A673 (cell line): Measurements from ENCODE around the gene NTF3. TPM values are rescaled to one million over a fixed set of nuclear protein-coding genes. Genes with fewer than 3 reads are reported as not detected.

Source experiments
- BruUV-seq: library from RNA; stranded (reverse); fragments of 400-500 nt; replicated peaks from 2 replicates; lab custom pipeline; 2021; lab: Mats Ljungman, UMichigan
- CTCF ChIA-PET: fragments of 300-600 bp; sonication (Branson Sonifier 250); formaldehyde crosslinking; loops from one replicate; lab custom pipeline; 2022; ENCODE audit warnings: antibody characterized with exemption; lab: Charles Lee
- POLR2A ChIA-PET: fragments of 300-600 bp; sonication (Branson Sonifier 250); formaldehyde crosslinking; loops from one replicate; lab custom pipeline; 2022; ENCODE audit warnings: antibody characterized with exemption; ENCODE audit not compliant: low non-redundant PET; lab: Charles Lee
- DNase-seq: peaks from one replicate; pipeline ENCODE4 v3.0.0-alpha.2; 2015; ENCODE audit warnings: low spot score
- H3K27ac ChIP-seq: fragments of 200-600 bp; sonication (generic); 2 replicates; pipeline ENCODE4 v1.5.1; 2016; ENCODE audit warnings: mixed run types, low read depth, mild to moderate bottlenecking, mixed read lengths, antibody characterized with exemption, low read length; ENCODE audit not compliant: poor library complexity, severe bottlenecking
- H3K27me3 ChIP-seq: fragments of 200-600 bp; sonication (generic); replicated peaks from 2 replicates; pipeline ENCODE4 v1.6.1; 2017; ENCODE audit warnings: mixed run types, low read depth, mild to moderate bottlenecking, mixed read lengths, antibody characterized with exemption, low read length; ENCODE audit not compliant: insufficient read depth, poor library complexity
- H3K36me3 ChIP-seq: fragments of 200-600 bp; sonication (generic); 2 replicates; pipeline ENCODE4 v1.6.1; 2016; ENCODE audit warnings: mixed run types, mild to moderate bottlenecking, mixed read lengths, antibody characterized with exemption, low read length; ENCODE audit not compliant: insufficient read depth, poor library complexity, severe bottlenecking
- H3K4me1 ChIP-seq: fragments of 200-600 bp; sonication (generic); 2 replicates; pipeline ENCODE4 v1.6.1; 2017; ENCODE audit warnings: mixed run types, mild to moderate bottlenecking, mixed read lengths, antibody characterized with exemption, low read length; ENCODE audit not compliant: insufficient read depth, poor library complexity, severe bottlenecking
- H3K4me3 ChIP-seq: fragments of 200-600 bp; sonication (generic); 2 replicates; pipeline ENCODE4 v1.5.1; 2016; ENCODE audit warnings: low read depth, mixed run types, mild to moderate bottlenecking, mixed read lengths, low read length; ENCODE audit not compliant: poor library complexity, severe bottlenecking
- H3K9me3 ChIP-seq: fragments of 200-600 bp; sonication (generic); 2 replicates; pipeline ENCODE4 v1.6.1; 2016; ENCODE audit warnings: mixed run types, low read depth, mild to moderate bottlenecking, mixed read lengths, antibody characterized with exemption, low read length; ENCODE audit not compliant: poor library complexity, severe bottlenecking
- CTCF ChIP-seq: fragments of 300-800, 200-600 bp; sonication (generic); conservative IDR thresholded peaks from 2 replicates; pipeline ENCODE4 v1.5.1; 2017; ENCODE audit warnings: low read depth, mild to moderate bottlenecking, antibody characterized with exemption, low read length, moderate library complexity, mixed read lengths
- EZH2 ChIP-seq: fragments of 200-600 bp; sonication (generic); IDR thresholded peaks from 2 replicates; pipeline ENCODE4 v1.6.1; 2017; ENCODE audit warnings: borderline replicate concordance, low read depth, mild to moderate bottlenecking, mixed read lengths, antibody characterized with exemption, low read length; ENCODE audit not compliant: poor library complexity, severe bottlenecking
- intact Hi-C: fragments of 100-400 bp; cut with micrococcal nuclease; formaldehyde crosslinking; loops from one replicate; pipeline ENCODE4 v1.10.0; 2022; ENCODE audit not compliant: unreplicated experiment
- total RNA-seq: library from RNA; stranded (reverse); gene quantifications from 2 replicates; pipeline ENCODE4 v1.2.3, GENCODE V29; 2021

Gene NTF3
- total RNA-seq, 1 experiment from 2014 or later = not detected

GRCh38 chr12:5511644-5512600 lies 80.0 kb downstream of the NTF3 start:
- intact Hi-C loops = loop anchor here (5.0 kb wide), 1 partner anchor 340 kb away; no protein-coding TSS in a partner anchor
- H3K4me1 ChIP-seq = no peaks in the 10 kb centered on the region
- no peak overlapping the region for H3K27ac ChIP-seq
- no peak overlapping the region for H3K4me3 ChIP-seq
- POLR2A ChIA-PET = no interaction called here
- H3K27me3 ChIP-seq = peaks cover 30% of the 10 kb centered on the region
- H3K9me3 ChIP-seq = no peaks in the 10 kb centered on the region
- TF ChIP-seq EZH2 = no peak
- TF ChIP-seq CTCF = peak; percentile 72
- no peaks in the 10 kb centered on the region for H3K36me3 ChIP-seq
- peak; percentile 49 for DNase-seq
- CTCF ChIA-PET = interaction anchor here (1.2 kb wide), 1 partner anchor 311 kb away, joined by 5 read pairs; no protein-coding TSS in a partner anchor
- no TSS peak for BruUV-seq

- H3K27me3 ChIP-seq = peaks cover 30% of the 10 kb centered on the region
- ChIA-PET POLR2A (no interaction called here), CTCF (no interaction called here)
- TF ChIP-seq EZH2 (no peak), CTCF (no peak)
- no peak for DNase-seq
- no peak overlapping the region for H3K27ac ChIP-seq
- intact Hi-C loops = loop anchor here (5.0 kb wide), 1 partner anchor 340 kb away; no protein-coding TSS in a partner anchor
- no peaks in the 10 kb centered on the region for H3K36me3 ChIP-seq
- no peaks in the 10 kb centered on the region for H3K9me3 ChIP-seq
- no peaks in the 10 kb centered on the region for H3K4me1 ChIP-seq
- BruUV-seq = no TSS peak
- no peak overlapping the region for H3K4me3 ChIP-seq
These were observed 80.7 kb downstream of the NTF3 start for GRCh38 chr12:5512601-5512970.

- Histone ChIP-seq H3K4me3 (no peak overlapping the region), H3K4me1 (no peaks in the 10 kb centered on the region), H3K36me3 (no peaks in the 10 kb centered on the region), H3K27ac (no peak overlapping the region), H3K9me3 (no peaks in the 10 kb centered on the region), H3K27me3 (peaks cover 29% of the 10 kb centered on the region)
- BruUV-seq = no TSS peak
- ChIA-PET POLR2A (no interaction called here), CTCF (no interaction called here)
- TF ChIP-seq EZH2 = no peak
- no peak for TF ChIP-seq CTCF
- no peak for DNase-seq
- intact Hi-C loops = loop anchor here (5.0 kb wide), 1 partner anchor 341 kb away; no protein-coding TSS in a partner anchor
These were observed 81.5 kb downstream of the NTF3 start for GRCh38 chr12:5513406-5513805.
